ENCODE results near the gene CEMIP2. TPM values are rescaled to one million over a fixed set of nuclear protein-coding genes. Genes with fewer than 3 reads are reported as not detected.

CEMIP2 gene
- total RNA-seq, 3 donors from 2014 or later = 79.0 to 144 (median 81.2) TPM

GRCh38 chr9:71762900-71763653 is 5.2 kb downstream of the CEMIP2 start:
- Histone ChIP-seq H3K4me1 (peaks cover 0 to 13% of the 10 kb centered on the region in 2 donors), H3K4me3 (no peak overlapping the region), H3K27me3 (no peaks in the 10 kb centered on the region), H3K36me3 (no peaks in the 10 kb centered on the region), H3K9me3 (no peaks in the 10 kb centered on the region), H3K27ac (no peak overlapping the region)
- no peak for TF ChIP-seq POLR2A (IDR thresholded peaks at IDR 0.05)
- TF ChIP-seq CTCF (IDR thresholded peaks at IDR 0.05) = no peak
- no peak for TF ChIP-seq POLR2AphosphoS5 (IDR thresholded peaks at IDR 0.05)
- intact Hi-C loops (cut with DNase I; ENCODE audit: low total_unique reads) = no loop called here
- no peak for DNase-seq (ENCODE audit: low spot score in 2 of 2)

GRCh38 chr9:71761938-71762353 is 6.4 kb downstream of the CEMIP2 start:
- H3K9me3 ChIP-seq = no peaks in the 10 kb centered on the region
- no peak overlapping the region for H3K4me3 ChIP-seq
- no peak for DNase-seq (ENCODE audit: low spot score in 2 of 2)
- intact Hi-C loops (cut with DNase I; ENCODE audit: low total_unique reads) = no loop called here
- H3K4me1 ChIP-seq = peaks cover 0 to 9% of the 10 kb centered on the region in 2 donors
- H3K27ac ChIP-seq = no peak overlapping the region
- H3K27me3 ChIP-seq = no peaks in the 10 kb centered on the region
- no peak for TF ChIP-seq CTCF (IDR thresholded peaks at IDR 0.05)
- no peak for TF ChIP-seq POLR2AphosphoS5 (IDR thresholded peaks at IDR 0.05)
- TF ChIP-seq POLR2A (IDR thresholded peaks at IDR 0.05) = no peak
- H3K36me3 ChIP-seq = no peaks in the 10 kb centered on the region

- H3K27ac ChIP-seq = no peak overlapping the region
- no peaks in the 10 kb centered on the region for H3K36me3 ChIP-seq
- intact Hi-C loops (cut with DNase I; ENCODE audit: low total_unique reads) = no loop called here
- H3K4me3 ChIP-seq = no peak overlapping the region
- H3K9me3 ChIP-seq = no peaks in the 10 kb centered on the region
- H3K27me3 ChIP-seq = no peaks in the 10 kb centered on the region
- DNase-seq (ENCODE audit: low spot score in 2 of 2) = no peak
- no peaks in the 10 kb centered on the region for H3K4me1 ChIP-seq
- TF ChIP-seq POLR2AphosphoS5 (IDR thresholded peaks at IDR 0.05) = no peak
- no peak for TF ChIP-seq POLR2A (IDR thresholded peaks at IDR 0.05)
- TF ChIP-seq CTCF (IDR thresholded peaks at IDR 0.05) = no peak
Measured at GRCh38 chr9:71760901-71761300, 7.4 kb downstream of the CEMIP2 start.

- DNase-seq (ENCODE audit: low spot score in 2 of 2) = no peak
- intact Hi-C loops (cut with DNase I; ENCODE audit: low total_unique reads) = no loop called here
- Histone ChIP-seq H3K27me3 (no peaks in the 10 kb centered on the region), H3K9me3 (no peaks in the 10 kb centered on the region), H3K4me1 (no peaks in the 10 kb centered on the region), H3K27ac (no peak overlapping the region), H3K36me3 (no peaks in the 10 kb centered on the region), H3K4me3 (no peak overlapping the region)
- TF ChIP-seq POLR2A (IDR thresholded peaks at IDR 0.05) (no peak), POLR2AphosphoS5 (IDR thresholded peaks at IDR 0.05) (no peak), CTCF (IDR thresholded peaks at IDR 0.05) (no peak)
Measured at GRCh38 chr9:71758785-71759184, 9.5 kb downstream of the CEMIP2 start.

- Histone ChIP-seq H3K36me3 (no peaks in the 10 kb centered on the region), H3K27ac (no peak overlapping the region), H3K4me1 (no peaks in the 10 kb centered on the region), H3K9me3 (no peaks in the 10 kb centered on the region), H3K4me3 (no peak overlapping the region), H3K27me3 (no peaks in the 10 kb centered on the region)
- no peak for TF ChIP-seq POLR2A (IDR thresholded peaks at IDR 0.05)
- TF ChIP-seq CTCF (IDR thresholded peaks at IDR 0.05) = no peak
- TF ChIP-seq POLR2AphosphoS5 (IDR thresholded peaks at IDR 0.05) = no peak
- no peak for DNase-seq (ENCODE audit: low spot score in 2 of 2)
- intact Hi-C loops (cut with DNase I; ENCODE audit: low total_unique reads) = no loop called here
Measured at GRCh38 chr9:71758277-71758676, 10.0 kb downstream of the CEMIP2 start.
